ENCODE data around the gene TENM4.

DNA sequence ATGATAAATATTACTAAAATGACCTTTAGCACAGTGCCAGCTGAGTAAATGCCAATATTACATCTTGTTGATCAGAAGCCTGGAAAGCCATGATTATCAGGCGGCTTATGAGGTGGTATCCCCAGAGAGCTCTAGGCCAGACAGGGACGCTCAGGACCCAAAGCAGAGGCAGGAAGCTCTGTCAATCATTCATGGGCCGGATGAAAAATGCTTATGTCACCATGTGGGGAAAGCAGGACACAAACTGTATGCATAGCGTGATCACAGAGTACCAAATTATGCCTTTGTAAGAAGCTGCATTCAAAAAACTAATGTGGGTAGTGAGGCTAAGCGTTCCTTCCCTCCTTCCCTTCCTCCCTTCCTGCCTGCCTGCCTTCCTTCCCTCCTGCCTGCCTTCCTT, 82.6 kb downstream of the TENM4 start:
- no peak for TF ChIP-seq FOSL2 (IDR thresholded peaks at IDR 0.05)
- no peak for TF ChIP-seq FOSL2 (CRISPR knock-in tag; IDR thresholded peaks at IDR 0.05)
- no peak for TF ChIP-seq NR3C1 (IDR thresholded peaks at IDR 0.05)
- TF ChIP-seq, protein P1, sequence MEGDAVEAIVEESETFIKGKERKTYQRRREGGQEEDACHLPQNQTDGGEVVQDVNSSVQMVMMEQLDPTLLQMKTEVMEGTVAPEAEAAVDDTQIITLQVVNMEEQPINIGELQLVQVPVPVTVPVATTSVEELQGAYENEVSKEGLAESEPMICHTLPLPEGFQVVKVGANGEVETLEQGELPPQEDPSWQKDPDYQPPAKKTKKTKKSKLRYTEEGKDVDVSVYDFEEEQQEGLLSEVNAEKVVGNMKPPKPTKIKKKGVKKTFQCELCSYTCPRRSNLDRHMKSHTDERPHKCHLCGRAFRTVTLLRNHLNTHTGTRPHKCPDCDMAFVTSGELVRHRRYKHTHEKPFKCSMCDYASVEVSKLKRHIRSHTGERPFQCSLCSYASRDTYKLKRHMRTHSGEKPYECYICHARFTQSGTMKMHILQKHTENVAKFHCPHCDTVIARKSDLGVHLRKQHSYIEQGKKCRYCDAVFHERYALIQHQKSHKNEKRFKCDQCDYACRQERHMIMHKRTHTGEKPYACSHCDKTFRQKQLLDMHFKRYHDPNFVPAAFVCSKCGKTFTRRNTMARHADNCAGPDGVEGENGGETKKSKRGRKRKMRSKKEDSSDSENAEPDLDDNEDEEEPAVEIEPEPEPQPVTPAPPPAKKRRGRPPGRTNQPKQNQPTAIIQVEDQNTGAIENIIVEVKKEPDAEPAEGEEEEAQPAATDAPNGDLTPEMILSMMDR (IDR thresholded peaks at IDR 0.05), result no peak
- TF ChIP-seq KDM1A (IDR thresholded peaks at IDR 0.05; ENCODE audit: low read depth), result no peak
- no peak for TF ChIP-seq ZNF302 (CRISPR knock-in tag; IDR thresholded peaks at IDR 0.05)
- no peak for TF ChIP-seq JUN (IDR thresholded peaks at IDR 0.05)
- TF ChIP-seq MYC (IDR thresholded peaks at IDR 0.05; ENCODE audit: borderline replicate concordance, low read length), result no peak
